Testis (tissue), 5 donors: ENCODE results near the gene SLC22A9. TPM values are rescaled to one million over a fixed set of nuclear protein-coding genes. Genes with fewer than 3 reads are reported as not detected.
"Not testable (repeated sequence)": the region's sequence is repeated elsewhere in the genome, so short reads cannot be mapped to it uniquely, and the experiment has no call there.

Source experiments
- DNase-seq: peaks from one replicate; pipeline ENCODE4 v3.0.0-alpha.2; 2019
- H3K27ac ChIP-seq, 2 donors: fragments of 200-600 bp; sonication (generic); one replicate each; pipeline ENCODE4 v1.5.1; 2019
- H3K27me3 ChIP-seq: fragments of 200-600 bp; sonication (generic); one replicate; pipeline ENCODE4 v1.5.1; 2019
- H3K36me3 ChIP-seq: fragments of 200-600 bp; sonication (generic); one replicate; pipeline ENCODE4 v1.5.1; 2017; ENCODE audit warnings: low read depth; ENCODE audit errors: missing control alignments
- H3K4me1 ChIP-seq: fragments of 200-600 bp; sonication (generic); one replicate; pipeline ENCODE4 v1.5.1; 2019
- H3K4me3 ChIP-seq, 2 donors: fragments of 200-600 bp; sonication (generic); one replicate each; pipeline ENCODE4 v1.5.1; 2017 to 2019
- H3K9me3 ChIP-seq: fragments of 200-600 bp; sonication (generic); one replicate; pipeline ENCODE4 v1.5.1; 2017
- POLR2A ChIP-seq: fragments of 450-650 bp; IDR thresholded peaks from one replicate; pipeline ENCODE4 v1.6.1; 2017; ENCODE audit warnings: antibody characterized with exemption, mild to moderate bottlenecking, moderate library complexity
- WGBS, 2 donors: methylation state at CpG; one replicate each; pipeline ENCODE4 v1.1.5; 2018; 5-methylcytosine and 5-hydroxymethylcytosine counted together
- intact Hi-C: fragments of 100-400 bp; cut with DNase I; formaldehyde crosslinking; loops from one replicate; pipeline ENCODE4 v1.15.1; 2023; ENCODE audit warnings: low total_unique reads
- long read RNA-seq, 2 donors: transcript quantifications; one replicate each; lab custom pipeline, GENCODE V29; 2026
- polyA plus RNA-seq: library from polyadenylated mRNA; stranded (reverse); fragments of 350-450 nt; fragmentation: Illumina TruSeq; extraction: RNeasy Lipid Tissue Mini Kit (QIAGEN cat#74804); gene quantifications from one replicate; pipeline ENCODE4 v1.2.3, GENCODE V29; 2014; ENCODE audit warnings: low read depth, low replicate concordance; ENCODE audit not compliant: insufficient read depth
- total RNA-seq, 2 donors: library from RNA; depleted of rRNA; stranded (reverse); fragments of >200 nt; gene quantifications; one replicate each; pipeline ENCODE4 v1.2.3, GENCODE V29; 2016
- TF ChIP-seq, protein P1 (sequence below), 3 experiments: fragments of 450-650 bp in 2 of 3; fragments of 200-600 bp in 1 of 3; sonication (generic) in 1 of 3; IDR thresholded peaks; one replicate each; pipeline ENCODE4 v1.5.1; 2016 to 2019; ENCODE audit warnings: antibody characterized with exemption in 3 of 3, mild to moderate bottlenecking in 2 of 3, moderate library complexity in 1 of 3

Gene SLC22A9
- total RNA-seq = not detected
- not detected for polyA plus RNA-seq
- long read RNA-seq, donor 1 = 0 reads
- long read RNA-seq, donor 2 = 0 reads

DNA sequence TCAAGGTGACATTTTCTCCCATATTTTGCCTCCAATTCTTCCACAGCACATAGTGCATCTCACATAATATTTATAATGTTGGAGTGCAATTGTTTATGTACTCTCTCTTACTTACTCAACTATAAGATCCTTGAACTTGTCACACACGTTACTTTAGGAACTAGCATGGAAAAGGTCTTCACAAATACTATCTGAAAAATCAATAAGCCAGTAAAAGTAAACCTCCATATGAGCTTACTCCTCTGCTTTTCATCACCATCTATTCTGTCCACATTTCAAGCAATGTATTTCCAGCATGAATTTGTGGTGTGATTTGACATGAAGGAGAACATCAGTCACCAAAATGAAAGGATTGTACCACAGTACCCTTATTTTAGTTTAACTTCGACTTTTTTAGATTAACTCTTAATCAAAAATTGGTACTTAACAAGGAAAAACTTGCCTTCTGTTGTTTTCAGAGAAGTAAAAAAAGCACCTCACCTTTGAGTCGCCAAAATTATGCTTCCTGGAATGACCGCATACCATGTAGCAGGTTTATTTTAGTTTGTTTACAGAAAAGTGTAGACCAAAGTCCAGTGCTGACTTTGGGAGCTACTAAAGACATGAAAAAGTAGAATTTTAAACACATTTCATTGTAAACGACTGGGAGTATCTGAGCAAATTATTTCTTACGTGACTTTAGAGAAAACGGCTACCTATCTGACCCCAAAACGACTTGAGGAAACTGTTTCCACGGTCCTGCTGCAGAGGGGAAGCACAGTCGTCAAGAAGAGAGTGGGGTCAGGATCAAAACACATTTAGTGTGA is at the start of gene SLC22A9:
TSS of gene SLC22A9 (plus strand) at position 621 of the 806 bp plus-strand sequence. CDS start 272 bp downstream, outside the sequence.
- no peaks in the 10 kb centered on the region for H3K4me1 ChIP-seq
- H3K27ac ChIP-seq = no peak within 1 kb of the TSS
- DNase-seq = no peak
- no peaks in the 10 kb centered on the region for H3K9me3 ChIP-seq
- H3K4me3 ChIP-seq = no peak within 1 kb of the TSS
- WGBS, 2 donors = 67 to 68% methylated on average over 10 of the region's 10 CpGs
- intact Hi-C loops = no loop called here
- no peaks in the 10 kb centered on the region for H3K36me3 ChIP-seq
- TF ChIP-seq, protein P1, sequence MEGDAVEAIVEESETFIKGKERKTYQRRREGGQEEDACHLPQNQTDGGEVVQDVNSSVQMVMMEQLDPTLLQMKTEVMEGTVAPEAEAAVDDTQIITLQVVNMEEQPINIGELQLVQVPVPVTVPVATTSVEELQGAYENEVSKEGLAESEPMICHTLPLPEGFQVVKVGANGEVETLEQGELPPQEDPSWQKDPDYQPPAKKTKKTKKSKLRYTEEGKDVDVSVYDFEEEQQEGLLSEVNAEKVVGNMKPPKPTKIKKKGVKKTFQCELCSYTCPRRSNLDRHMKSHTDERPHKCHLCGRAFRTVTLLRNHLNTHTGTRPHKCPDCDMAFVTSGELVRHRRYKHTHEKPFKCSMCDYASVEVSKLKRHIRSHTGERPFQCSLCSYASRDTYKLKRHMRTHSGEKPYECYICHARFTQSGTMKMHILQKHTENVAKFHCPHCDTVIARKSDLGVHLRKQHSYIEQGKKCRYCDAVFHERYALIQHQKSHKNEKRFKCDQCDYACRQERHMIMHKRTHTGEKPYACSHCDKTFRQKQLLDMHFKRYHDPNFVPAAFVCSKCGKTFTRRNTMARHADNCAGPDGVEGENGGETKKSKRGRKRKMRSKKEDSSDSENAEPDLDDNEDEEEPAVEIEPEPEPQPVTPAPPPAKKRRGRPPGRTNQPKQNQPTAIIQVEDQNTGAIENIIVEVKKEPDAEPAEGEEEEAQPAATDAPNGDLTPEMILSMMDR (IDR thresholded peaks at IDR 0.05) = no peak
- TF ChIP-seq POLR2A = no peak
- H3K27me3 ChIP-seq = no peaks in the 10 kb centered on the region

- intact Hi-C loops = no loop called here
- Histone ChIP-seq H3K9me3 (no peaks in the 10 kb centered on the region), H3K27ac (no peak overlapping the region), H3K4me3 (no peak overlapping the region), H3K27me3 (no peaks in the 10 kb centered on the region), H3K36me3 (no peaks in the 10 kb centered on the region), H3K4me1 (no peaks in the 10 kb centered on the region)
- TF ChIP-seq, protein P1 (IDR thresholded peaks at IDR 0.05) = no peak
- TF ChIP-seq POLR2A = no peak
- DNase-seq = no peak
Observed at GRCh38 chr11:63321723-63322122, 47.9 kb upstream of the SLC22A9 start.

- H3K36me3 ChIP-seq, H3K4me1 ChIP-seq, H3K27me3 ChIP-seq, H3K9me3 ChIP-seq, H3K27ac ChIP-seq, intact Hi-C loops, H3K4me3 ChIP-seq, DNase-seq: not testable (repeated sequence)
- 62 to 75% methylated on average over 3 of the region's 3 CpGs for WGBS, 2 donors
Observed at GRCh38 chr11:63335089-63335488, 34.5 kb upstream of the SLC22A9 start.

GRCh38 chr11:63337070-63337469 is 32.5 kb upstream of the SLC22A9 start:
- intact Hi-C loops = no loop called here
- H3K9me3 ChIP-seq = no peaks in the 10 kb centered on the region
- no peak overlapping the region for H3K4me3 ChIP-seq
- WGBS, 2 donors = 71 to 77% methylated on average over 3 of the region's 3 CpGs
- H3K27me3 ChIP-seq = no peaks in the 10 kb centered on the region
- no peaks in the 10 kb centered on the region for H3K4me1 ChIP-seq
- no peaks in the 10 kb centered on the region for H3K36me3 ChIP-seq
- DNase-seq = no peak
- H3K27ac ChIP-seq = no peak overlapping the region
- TF ChIP-seq, protein P1 (IDR thresholded peaks at IDR 0.05) = no peak
- no peak for TF ChIP-seq POLR2A

GRCh38 chr11:63343130-63343529 is 26.5 kb upstream of the SLC22A9 start:
- WGBS, 2 donors = 67 to 74% methylated on average over 1 of the region's 1 CpG

More at GRCh38 chr11:63343130-63343529, 26.5 kb upstream of the SLC22A9 start:
- Histone ChIP-seq H3K9me3 (no peaks in the 10 kb centered on the region), H3K36me3 (no peaks in the 10 kb centered on the region), H3K27ac (no peak overlapping the region), H3K4me3 (no peak overlapping the region), H3K4me1 (no peaks in the 10 kb centered on the region), H3K27me3 (no peaks in the 10 kb centered on the region)
- DNase-seq = no peak
- intact Hi-C loops = no loop called here
- TF ChIP-seq, protein P1 (IDR thresholded peaks at IDR 0.05) = no peak
- no peak for TF ChIP-seq POLR2A
